Skeletal muscle satellite cell (primary cell): Measurements from ENCODE around the gene ADIPOR2.

Source experiments
- H3K27me3 ChIP-seq: 2 replicates; pipeline ENCODE4 v1.7.0; 2013; ENCODE audit warnings: low read length; ENCODE audit not compliant: control insufficient read depth, insufficient read depth
- H3K36me3 ChIP-seq: 2 replicates; pipeline ENCODE4 v1.7.0; 2013; ENCODE audit warnings: mild to moderate bottlenecking, control low read depth, low read length; ENCODE audit not compliant: insufficient read depth
- H3K4me1 ChIP-seq: 2 replicates; pipeline ENCODE4 v1.7.0; 2013; ENCODE audit warnings: low read length; ENCODE audit not compliant: control insufficient read depth, insufficient read depth
- H3K4me2 ChIP-seq: 2 replicates; pipeline ENCODE4 v1.7.0; 2013; ENCODE audit warnings: mild to moderate bottlenecking, low read length
- H3K4me3 ChIP-seq: 2 replicates; pipeline ENCODE4 v1.7.0; 2013; ENCODE audit warnings: low read length
- H3K9ac ChIP-seq: 2 replicates; pipeline ENCODE4 v1.7.0; 2013; ENCODE audit warnings: mild to moderate bottlenecking, low read depth, low read length, moderate library complexity
- H3K9me3 ChIP-seq: replicated peaks from 2 replicates; pipeline ENCODE4 v1.7.0; 2013; ENCODE audit warnings: mild to moderate bottlenecking, control low read depth, low read length

The ADIPOR2 gene

DNA sequence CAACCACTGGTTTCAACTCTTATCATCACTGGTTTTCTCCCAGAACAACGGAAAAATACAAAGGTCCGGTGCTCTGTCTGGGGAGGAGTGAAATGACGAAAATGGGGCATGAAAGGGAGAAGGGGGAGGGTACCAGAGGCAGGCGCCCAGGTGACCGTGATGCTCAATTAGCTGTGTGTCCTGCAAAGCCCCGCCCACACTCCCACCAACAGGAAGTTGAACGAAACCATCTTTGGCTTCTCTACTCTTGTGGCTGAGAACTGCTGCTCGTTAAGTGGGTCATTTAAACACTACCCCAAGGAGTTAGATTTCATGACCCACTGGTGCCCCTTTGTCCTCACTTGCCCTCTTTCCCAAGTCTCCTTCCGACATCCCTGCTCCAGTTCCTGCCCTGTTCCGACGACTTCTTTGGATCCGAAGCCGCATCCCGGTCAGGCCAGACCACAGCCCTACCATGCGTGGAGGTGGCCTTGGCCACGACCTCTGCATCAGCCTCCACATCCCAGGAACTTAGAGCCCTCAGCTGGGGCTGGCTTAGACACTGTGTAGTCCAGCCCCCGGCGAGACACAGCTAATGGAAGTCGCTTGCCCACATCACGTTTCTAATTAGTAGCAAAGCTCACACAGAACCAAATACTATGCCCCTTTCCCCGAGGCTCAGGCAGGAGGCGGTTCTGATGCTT, 118.1 kb downstream of the ADIPOR2 start:
- Histone ChIP-seq H3K36me3 (no peaks in the 10 kb centered on the region), H3K4me3 (no peak overlapping the region), H3K4me2 (no peak overlapping the region), H3K27me3 (peaks cover 1% of the 10 kb centered on the region), H3K9ac (no peak overlapping the region), H3K9me3 (no peaks in the 10 kb centered on the region), H3K4me1 (peaks cover 16% of the 10 kb centered on the region)

DNA sequence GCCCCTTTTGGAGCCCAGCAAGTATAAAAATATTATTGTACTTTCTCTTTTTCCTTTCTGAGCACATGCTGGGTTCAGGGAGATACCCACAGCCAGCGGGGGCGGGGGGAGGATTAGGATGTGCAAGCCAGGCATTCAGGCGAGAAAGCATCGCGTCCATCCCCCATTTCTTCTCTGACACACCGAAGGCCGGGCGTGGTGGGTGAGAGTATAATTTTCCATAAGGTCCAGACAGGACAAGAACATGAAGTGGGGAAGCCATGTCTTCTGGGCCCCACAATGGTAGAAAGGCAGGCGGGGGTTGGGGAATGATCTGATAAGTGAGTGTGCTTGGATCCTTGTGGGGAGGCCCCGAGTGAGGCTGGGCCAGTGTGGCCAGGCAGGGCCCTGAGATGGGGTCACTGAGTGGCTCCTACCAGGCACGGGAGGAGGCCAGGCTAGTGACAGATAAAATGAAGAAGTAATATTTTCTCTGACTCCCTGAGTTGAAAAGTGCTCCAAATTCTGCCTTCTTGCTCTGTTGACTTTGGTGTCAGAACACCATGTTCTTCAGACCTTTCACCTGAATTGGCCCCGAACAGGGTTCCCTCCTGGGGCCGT, 118.8 kb downstream of the ADIPOR2 start:
- Histone ChIP-seq H3K9me3 (no peaks in the 10 kb centered on the region), H3K4me1 (peaks cover 14% of the 10 kb centered on the region)

DNA sequence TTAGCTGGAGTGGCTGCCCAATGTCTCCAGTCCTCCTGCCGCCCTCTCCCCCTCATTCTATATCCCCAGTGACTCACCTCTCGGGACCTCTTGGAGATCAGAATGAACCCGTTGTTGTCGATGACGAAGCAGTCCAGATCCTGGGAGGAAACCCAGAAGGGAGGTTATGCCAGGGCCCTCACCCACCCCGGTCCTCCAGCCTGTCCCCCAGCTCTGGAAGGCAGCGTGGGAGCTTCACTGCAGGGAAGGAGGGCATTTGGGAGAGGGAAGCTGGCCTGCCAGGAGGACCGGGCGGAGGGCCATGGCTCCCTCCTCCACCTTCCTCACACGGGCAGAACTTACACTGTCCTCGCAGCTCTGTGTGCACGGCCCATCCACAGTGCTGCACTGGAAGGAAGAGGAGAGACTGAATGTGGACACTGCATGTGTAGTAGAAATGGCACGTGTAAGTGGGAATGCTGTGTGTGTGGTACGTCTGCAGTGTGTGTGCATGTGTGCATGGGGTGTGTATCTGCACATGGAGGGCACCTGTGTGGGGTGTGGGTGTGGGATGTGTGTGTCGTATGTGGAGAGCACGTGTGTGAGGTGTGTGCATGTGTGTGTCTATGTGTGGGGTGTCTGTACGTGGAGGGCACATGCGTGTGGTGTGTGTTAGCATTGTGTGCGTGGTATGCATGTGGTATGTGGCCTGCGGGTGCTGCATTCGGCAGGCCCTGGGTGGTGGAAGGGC, 119.5 kb downstream of the ADIPOR2 start:
- Histone ChIP-seq H3K4me3 (no peak overlapping the region), H3K9me3 (no peaks in the 10 kb centered on the region), H3K36me3 (no peaks in the 10 kb centered on the region), H3K4me1 (peaks cover 13% of the 10 kb centered on the region), H3K4me2 (no peak overlapping the region), H3K27me3 (peaks cover 8% of the 10 kb centered on the region), H3K9ac (no peak overlapping the region)

More for the DNA sequence above, 118.8 kb downstream of the ADIPOR2 start:
- H3K27me3 ChIP-seq = peaks cover 5% of the 10 kb centered on the region
- H3K36me3 ChIP-seq = no peaks in the 10 kb centered on the region
- H3K4me2 ChIP-seq = no peak overlapping the region
- H3K9ac ChIP-seq = no peak overlapping the region
- no peak overlapping the region for H3K4me3 ChIP-seq

DNA sequence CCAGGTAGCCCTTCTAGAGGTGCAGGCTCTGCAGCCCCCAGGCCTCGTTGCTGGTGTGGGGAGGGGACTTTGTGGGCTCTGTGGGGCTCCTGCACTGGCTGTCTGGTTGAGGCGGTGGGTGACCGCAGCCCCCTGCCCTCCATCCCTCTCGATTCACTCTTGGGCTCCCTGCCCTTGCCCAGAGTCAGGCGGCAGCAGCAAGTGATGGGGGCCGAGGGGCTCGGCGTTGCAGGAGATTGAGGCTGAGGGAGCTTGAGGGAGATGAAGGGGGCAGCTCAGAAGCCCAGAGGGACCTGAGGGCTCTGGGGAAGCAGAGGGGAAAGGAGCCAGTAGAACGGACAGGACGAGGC, 120.0 kb downstream of the ADIPOR2 start:
- Histone ChIP-seq H3K36me3 (no peaks in the 10 kb centered on the region), H3K27me3 (peaks cover 14% of the 10 kb centered on the region), H3K9me3 (no peaks in the 10 kb centered on the region), H3K4me3 (no peak overlapping the region), H3K4me1 (peaks cover 13% of the 10 kb centered on the region), H3K9ac (no peak overlapping the region), H3K4me2 (no peak overlapping the region)

DNA sequence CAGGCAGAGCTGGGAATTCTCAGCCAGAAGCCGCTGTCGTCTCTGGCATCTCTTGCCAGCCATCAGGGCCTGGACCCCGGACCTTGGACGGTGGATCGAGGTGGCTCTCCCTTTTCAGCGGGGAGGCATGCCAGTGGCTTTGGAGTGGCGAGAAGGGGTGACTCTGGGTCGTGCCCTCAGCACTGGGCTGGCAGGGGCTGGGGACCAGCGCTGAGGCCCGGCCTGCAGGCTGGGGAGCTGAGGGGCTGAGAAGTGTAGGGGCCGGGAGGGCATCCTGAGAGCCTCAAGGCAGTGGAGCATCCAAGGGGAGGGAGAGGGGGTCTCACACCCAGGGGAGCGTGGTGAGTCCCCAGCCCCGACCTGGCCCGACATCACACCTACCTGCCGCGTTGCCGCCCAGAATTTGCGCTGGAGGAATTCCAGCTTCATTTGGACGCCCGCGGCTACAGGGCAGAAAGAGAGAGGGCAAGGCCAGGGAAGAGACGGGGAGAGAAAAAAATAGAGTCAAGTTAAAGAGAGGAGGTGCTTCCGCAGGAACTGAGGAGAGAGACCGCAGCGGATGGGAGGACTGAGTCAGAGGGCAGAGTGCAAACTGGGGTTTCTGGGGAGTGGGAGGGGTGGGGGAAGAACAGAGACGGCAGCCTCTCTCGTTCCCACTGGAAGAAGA, 120.5 kb downstream of the ADIPOR2 start:
- H3K4me2 ChIP-seq = no peak overlapping the region
- no peak overlapping the region for H3K4me3 ChIP-seq
- H3K9ac ChIP-seq = no peak overlapping the region
- peaks cover 19% of the 10 kb centered on the region for H3K27me3 ChIP-seq
- H3K4me1 ChIP-seq = peaks cover 13% of the 10 kb centered on the region
- H3K36me3 ChIP-seq = no peaks in the 10 kb centered on the region
- no peaks in the 10 kb centered on the region for H3K9me3 ChIP-seq

DNA sequence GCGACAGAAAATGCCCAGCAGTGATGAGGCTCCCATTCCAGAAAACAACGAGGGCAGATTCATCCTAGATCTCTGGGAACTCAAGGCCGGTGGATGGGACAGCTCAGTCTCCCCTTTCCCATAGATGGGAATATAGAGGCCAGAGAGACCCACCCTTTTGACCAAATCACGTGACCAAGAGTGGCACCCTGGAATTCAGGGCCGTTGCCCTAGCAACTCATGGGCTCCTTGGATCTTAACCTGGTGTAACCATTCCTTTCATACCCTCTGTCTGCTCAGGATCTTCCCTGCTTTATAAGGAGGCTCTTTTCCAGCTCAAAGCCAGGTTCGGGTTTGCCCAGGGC, 121.0 kb downstream of the ADIPOR2 start:
- H3K4me3 ChIP-seq = no peak overlapping the region
- no peak overlapping the region for H3K9ac ChIP-seq
- H3K27me3 ChIP-seq = peaks cover 24% of the 10 kb centered on the region
- H3K4me2 ChIP-seq = no peak overlapping the region
- no peaks in the 10 kb centered on the region for H3K36me3 ChIP-seq
- no peaks in the 10 kb centered on the region for H3K9me3 ChIP-seq
- H3K4me1 ChIP-seq = peaks cover 13% of the 10 kb centered on the region

DNA sequence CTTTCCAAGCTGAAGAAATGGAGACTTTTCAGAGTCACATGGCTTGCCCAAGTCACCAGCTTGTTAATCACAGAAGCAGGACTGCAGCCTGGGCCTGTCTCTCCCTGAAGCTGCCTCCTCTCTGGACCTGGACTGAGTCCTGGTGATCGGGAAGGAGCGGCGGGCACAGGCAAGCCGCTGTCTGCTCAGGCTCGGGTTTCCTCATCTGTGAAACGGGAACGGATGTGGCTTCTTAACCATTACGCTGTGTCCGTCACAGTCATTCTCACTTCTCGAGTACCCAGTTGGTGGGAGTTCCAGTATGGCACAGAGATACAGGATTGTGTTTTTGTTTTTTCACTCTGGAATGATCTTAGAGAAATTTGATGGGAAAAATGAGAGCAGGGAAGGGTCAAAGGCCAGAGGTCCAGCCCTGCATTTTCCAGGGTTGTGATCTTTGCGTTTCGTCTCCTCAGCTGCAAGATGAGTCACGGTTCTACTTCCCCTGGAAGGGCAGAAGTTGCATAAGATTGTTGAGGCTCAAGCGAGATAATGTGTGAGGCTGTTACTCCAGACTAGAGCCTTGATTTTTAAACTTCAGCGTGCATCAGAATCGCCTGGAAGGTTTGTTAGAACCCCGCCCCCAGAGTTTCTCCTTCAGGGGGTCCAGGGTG, 121.9 kb downstream of the ADIPOR2 start:
- Histone ChIP-seq H3K4me3 (no peak overlapping the region), H3K36me3 (no peaks in the 10 kb centered on the region), H3K4me2 (peak overlapping the region; percentile 25), H3K9me3 (no peaks in the 10 kb centered on the region), H3K27me3 (peaks cover 27% of the 10 kb centered on the region), H3K4me1 (peaks cover 13% of the 10 kb centered on the region), H3K9ac (no peak overlapping the region)

DNA sequence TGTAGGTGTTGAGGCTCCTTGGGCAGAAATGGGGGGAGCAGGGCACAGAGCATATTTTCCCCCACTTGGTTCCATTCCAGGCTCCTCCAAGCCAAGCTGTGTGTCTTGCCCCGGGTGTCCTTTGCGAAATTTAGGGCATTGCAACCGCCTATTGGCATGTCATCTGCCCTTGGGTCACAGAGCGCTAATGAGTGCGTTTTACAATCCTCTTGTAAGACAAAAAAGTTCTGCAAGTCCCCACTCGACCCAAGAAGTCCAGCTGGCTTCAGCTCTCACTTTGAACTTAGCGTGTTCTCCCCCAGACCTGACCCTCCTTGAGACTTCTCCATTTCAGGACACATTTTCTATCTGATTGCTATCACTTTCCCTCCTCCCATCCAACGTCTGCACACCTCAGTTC, 123.4 kb downstream of the ADIPOR2 start:
- H3K4me3 ChIP-seq = no peak overlapping the region
- no peak overlapping the region for H3K9ac ChIP-seq
- peaks cover 31% of the 10 kb centered on the region for H3K27me3 ChIP-seq
- H3K9me3 ChIP-seq = no peaks in the 10 kb centered on the region
- H3K4me2 ChIP-seq = no peak overlapping the region
- H3K4me1 ChIP-seq = peaks cover 13% of the 10 kb centered on the region
- no peaks in the 10 kb centered on the region for H3K36me3 ChIP-seq

DNA sequence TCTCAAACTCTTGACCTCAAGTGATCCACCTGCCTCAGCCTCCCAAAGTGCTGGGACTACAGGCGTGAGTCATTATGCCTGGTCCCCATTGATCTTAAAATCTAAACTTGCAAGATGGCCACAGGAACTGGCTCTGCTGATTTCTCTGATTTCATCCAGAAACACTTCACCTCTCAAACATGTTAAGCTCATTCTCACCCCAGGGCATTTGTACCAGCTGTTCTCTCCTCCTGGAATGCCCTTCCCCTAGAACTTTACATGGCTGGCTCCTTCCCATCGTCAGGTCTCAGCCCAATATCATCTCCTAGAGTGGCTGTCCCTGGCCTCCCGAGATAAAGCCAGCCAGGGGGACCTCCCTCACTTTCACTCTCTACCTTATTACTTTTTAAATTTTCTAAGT, 124.2 kb downstream of the ADIPOR2 start:
- Histone ChIP-seq H3K4me1 (peaks cover 13% of the 10 kb centered on the region), H3K36me3 (no peaks in the 10 kb centered on the region), H3K9ac (no peak overlapping the region), H3K9me3 (no peaks in the 10 kb centered on the region), H3K27me3 (peaks cover 40% of the 10 kb centered on the region), H3K4me2 (no peak overlapping the region), H3K4me3 (no peak overlapping the region)

DNA sequence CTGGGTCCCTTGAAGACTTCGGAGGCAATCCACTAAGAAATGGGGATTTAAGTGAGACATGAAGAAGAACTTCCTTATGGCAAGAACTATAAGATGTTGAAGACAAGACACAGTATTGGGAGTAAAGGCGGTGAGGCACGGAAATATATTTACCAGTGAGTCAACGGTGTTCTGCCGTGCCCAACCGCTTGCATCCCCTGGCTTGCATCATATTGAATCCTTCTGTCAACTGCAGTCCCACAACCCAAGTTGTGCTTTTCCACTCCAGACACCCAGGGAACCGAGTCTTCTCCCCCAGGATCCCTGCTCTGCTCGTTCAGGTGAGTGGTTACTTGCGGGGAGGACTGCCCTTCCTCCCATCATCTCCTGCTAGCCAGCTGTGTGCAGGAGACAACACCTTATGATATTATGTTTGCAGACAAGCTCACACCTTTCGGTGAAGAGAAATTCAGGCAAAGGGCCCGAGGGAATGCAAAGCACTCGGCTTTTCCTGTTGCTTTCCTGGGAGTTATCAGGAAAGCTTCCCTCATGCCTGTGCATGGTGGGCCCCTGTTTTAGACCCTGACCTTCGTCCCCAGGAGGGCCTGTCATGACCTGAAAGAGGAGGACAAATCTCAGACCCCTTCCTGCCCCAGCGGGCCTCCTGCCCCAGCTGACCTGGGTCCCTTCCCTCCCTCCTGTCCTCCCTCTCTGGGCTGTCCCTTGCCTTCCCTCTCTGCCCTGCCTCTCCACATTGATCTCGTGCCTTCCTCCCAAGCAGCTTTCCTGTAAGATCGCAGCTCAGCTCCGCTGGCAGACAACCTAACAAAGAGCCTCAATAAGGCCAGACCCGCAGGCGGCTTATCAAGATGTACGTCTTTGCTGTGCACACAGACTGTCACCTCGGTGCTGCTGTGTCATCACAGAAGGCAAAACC, 125.2 kb downstream of the ADIPOR2 start:
- H3K4me1 ChIP-seq = peaks cover 13% of the 10 kb centered on the region
- no peak overlapping the region for H3K9ac ChIP-seq
- no peaks in the 10 kb centered on the region for H3K36me3 ChIP-seq
- H3K4me2 ChIP-seq = no peak overlapping the region
- H3K4me3 ChIP-seq = no peak overlapping the region
- H3K9me3 ChIP-seq = no peaks in the 10 kb centered on the region
- H3K27me3 ChIP-seq = peaks cover 49% of the 10 kb centered on the region
